GM21825 (cell line): ENCODE results near the gene PNRC2.

ENCODE experiments used
- ATAC-seq: cut with Tn5 transposase; IDR thresholded peaks from one replicate; pipeline ENCODE4 v1.9.1; 2021; ENCODE audit warnings: mild to moderate bottlenecking, moderate library complexity; ENCODE audit not compliant: unreplicated experiment

The PNRC2 gene, protein sequence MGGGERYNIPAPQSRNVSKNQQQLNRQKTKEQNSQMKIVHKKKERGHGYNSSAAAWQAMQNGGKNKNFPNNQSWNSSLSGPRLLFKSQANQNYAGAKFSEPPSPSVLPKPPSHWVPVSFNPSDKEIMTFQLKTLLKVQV

DNA sequence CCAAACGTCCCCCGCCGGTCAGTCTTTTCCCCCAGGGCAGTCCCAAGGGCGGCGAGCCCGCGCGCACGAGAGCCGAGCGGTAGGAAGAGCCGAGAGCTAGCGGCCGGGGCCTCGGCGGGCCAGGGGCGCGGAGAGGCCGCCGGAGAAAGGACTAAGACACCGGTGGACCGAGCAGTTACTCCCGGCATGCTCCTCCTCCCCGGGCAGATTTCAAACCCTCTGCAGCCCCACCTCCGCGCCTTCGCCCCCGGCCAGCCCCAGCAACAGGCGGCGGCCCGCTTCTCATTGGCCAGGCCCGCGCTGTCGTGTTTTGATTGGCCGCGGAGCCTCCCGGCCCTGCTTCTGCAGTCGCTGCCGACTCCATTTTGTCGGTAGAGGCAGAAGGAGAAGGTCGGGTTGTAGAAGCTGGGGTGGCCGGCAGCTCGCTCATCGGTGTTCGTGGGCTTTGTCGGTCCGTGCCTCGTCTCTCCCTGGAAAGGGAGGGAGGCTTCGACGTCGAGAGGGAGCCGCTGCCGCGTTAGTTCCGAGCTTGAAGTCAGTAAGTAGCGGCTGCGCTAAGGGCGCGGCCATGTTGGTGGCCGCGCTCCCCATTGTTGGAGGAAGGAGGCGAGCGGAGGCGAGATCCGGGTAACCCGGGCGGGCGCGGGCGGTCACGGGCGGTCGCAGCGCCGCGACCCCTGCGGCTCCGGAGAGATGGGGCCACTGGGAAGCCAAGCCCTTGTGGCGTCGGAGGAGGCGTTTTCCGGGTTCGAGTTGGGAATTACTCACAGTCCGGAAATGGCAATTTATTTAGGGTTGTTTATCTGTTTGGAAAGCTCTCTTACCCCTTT lies at the start of gene PNRC2:
Gene PNRC2, plus strand, starts transcription at position 368 of the 830 bp plus-strand sequence. CDS start 1,630 bp downstream, outside the sequence.
- peak; percentile 77 for ATAC-seq

DNA sequence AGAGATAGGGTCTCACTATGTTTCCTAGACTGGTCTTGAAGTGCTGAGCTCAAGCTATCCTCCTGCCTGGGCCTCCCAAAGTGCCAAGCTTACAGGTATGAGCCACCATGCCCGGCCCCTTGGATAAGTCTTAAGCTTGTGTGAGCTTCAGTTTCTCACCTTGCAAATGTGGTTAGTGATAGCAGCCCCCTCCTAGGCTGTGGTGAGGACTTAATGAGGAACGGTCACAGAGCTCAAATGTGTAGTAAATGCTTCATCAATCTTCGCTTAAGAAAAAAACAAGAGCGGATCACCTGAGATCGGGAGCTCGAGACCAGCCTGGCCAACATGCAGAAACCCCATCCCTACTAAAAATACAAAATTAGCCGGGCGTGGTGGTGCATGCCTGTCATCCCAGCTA lies 49.5 kb upstream of the PNRC2 start:
- no peak for ATAC-seq

DNA sequence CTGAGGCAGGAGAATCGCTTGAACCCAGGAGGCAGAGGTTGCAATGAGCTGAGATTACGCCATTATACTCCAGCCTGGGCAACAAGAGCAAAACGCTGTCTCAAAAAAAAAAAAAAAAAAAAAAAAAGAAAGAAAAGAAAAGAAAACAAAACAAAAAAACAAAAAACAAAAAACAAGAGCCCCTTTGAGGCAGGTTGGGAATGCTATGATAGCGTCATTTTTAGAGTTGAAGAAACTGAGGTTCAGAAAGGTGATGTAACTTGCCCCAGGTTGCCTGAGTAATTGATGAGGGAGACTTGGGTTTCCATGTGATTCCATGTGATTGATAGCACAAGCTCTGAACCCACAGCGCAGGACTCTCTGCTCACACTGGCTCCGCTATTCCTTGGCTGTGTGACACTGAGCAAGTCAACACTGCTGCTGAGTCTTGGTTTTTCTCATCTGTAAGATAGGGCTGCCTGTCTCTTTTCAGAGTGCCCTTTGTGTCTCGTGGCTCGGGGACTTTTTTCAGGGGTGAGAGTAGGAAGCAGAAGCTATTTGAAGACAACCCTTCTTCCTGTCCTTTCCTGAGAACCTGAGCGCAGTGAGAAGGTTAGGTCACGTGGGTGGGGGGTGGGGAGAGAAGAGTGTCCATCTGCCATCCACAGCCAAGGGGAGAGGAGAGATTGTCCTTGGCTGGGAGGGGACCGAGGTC lies 48.9 kb upstream of the PNRC2 start:
- no peak for ATAC-seq

DNA sequence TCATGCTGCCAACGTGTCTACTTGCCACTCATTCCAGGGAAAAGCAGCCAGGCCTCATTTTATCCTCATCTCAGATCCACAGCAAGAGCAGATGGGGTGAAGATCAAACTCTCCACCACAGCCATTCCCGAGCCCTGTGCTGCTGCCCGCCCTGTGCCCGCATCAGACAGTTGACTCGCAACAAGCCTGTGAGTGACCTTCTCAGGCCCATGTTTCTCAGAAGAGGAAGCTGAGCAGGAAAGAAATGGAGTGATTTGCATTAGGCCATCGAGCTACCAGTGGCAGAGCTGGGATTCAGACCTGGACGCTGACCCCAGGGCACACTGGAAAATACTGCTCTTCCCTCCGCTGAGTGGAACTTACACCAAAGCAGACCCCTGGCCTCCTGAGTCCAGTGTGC lies 47.7 kb upstream of the PNRC2 start:
- ATAC-seq, result no peak

DNA sequence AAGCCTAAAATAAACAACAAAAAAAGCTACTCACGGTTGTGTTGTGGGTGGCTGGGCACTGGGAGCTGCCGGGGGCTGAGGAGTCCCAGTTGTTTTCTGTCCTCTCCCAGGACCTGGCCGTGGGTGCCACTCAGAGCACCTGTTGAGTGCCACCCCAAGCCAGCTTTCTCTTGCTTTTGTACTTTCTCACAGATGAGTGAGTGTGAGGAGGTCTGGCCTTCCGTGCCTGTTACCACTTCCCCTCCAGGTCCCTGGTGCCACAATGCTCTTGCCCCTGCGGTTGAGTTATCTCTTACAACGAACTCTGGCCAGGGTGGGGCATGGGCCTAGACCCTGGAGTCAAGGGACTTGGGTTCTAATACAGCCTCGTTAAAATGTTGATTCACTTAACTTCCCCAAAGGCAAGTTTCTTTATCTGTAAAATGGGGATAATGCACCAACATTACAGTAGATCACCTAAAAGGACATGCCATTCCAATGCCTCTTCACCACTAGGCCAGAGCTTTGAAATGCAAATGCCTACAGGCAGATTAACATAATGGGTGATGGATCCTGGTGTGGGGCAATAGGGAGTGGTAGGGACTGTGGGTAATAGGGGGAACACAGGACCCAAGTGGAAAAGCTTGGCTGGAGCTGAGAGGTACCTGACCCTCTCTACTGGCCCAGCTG lies 46.3 kb upstream of the PNRC2 start, which contains the start of gene CNR2:
Gene CNR2, minus strand, starts transcription at position 151 of the 669 bp plus-strand sequence. CDS start 37,745 bp downstream, outside the sequence.
- no peak for ATAC-seq

DNA sequence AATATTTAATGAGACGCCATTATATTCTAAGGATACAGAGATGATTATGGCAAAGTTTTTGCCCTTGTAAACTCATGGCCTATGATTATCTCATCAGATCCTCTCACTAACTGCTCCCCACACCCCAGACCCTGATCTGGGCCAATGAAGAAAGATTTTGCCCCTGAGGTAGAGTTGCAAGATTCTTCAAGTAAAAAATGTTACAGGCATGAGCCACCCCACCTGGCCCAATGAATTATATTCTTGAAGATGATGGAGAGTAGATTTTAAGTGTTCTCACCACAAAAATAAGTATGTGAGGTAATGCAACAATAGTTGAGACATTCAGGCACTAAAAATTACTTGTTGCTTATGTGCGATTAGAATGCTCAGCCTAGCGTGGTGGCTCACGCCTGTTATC lies 44.7 kb upstream of the PNRC2 start:
- no peak for ATAC-seq

DNA sequence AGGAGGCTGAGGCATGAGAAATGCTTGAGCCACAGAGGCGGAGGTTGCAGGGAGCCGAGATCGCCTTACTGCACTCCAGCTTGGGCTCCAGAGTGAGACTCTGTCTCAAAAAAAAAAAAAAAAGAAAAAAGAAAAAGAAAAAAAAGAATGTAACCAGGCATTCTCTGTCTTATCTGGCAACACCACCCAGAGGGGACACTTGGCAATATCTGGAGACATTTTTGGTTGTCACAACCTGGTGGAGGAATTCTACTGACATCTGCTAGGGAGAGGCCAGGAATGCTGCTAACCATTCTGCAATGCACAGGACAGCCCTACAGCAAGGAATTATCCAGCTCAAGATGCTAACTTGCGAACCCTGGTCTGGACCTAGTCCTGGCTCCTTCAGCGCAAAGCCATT lies 44.2 kb upstream of the PNRC2 start:
- ATAC-seq, result no peak

DNA sequence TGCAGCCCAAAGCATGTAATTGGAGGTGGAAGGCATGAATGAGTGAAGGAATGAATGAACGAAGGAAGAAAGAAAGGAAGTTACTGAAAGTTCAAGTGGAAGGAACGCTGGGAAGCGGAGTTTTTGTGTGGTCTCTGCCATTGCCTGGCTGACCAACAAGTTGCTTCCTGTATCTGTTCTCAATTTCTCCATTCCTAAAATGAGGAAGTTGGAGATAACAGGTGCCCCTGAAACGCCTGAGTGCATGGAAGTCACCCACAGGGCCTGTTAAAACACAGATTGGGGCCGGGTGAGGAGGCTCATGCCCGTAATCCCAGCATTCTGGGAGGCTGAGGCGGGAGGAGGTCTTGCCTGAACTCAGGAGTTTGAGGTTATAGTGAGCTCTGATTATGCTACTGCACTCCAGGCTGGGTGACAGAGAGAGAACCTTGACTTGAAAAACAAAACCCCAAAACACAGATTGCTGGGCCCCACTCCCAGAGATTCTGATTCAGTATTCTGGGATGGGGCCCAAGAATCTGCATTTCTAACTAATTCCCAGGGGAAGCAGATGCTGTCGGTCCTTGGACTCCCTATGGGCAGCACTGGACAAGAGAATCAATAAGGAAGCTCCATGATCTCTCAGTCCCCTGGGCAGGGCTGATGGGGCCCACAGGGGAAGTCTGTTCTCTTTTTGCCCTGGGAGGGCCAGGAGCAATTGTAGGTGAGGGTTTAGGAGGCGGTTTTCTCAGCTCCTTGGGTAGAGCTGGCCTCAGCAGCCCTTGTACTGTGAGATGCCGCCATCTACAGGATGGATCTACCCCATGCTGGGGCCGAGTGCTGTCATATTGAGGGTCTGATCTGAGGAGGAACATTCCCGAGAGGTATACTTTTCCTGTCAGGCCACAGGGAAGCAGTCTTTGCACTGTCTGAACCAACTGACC lies 43.2 kb upstream of the PNRC2 start:
- ATAC-seq, result peak; percentile 53

DNA sequence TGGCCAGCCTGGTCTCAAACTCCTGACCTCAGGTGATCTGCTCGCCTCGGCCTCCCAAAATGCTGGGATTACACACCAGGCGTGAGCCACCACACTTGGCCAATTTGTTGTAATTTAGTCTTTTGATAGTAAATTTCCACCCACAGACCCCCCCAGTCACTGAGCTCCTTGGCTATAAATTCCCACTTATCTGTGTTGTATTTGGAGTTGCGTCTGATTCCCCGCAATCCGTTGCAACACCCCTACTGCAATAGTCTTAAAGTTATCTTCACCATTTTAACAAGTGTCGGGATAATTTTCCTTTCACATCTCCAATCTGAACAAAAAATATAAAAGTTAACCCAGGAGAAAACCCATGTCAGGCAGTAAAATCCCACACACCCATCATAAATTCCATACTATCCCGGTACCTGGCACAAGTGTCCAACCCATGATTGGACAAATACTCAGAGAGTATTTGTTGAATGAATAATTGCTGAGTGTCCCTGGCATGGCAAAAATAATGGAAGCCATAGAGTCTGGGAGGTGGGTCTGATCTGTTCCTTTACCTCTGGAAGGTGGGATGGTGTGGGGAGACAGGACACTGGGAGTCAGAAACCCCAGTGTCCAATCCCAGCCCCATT lies 37.2 kb upstream of the PNRC2 start:
- ATAC-seq, result no peak

DNA sequence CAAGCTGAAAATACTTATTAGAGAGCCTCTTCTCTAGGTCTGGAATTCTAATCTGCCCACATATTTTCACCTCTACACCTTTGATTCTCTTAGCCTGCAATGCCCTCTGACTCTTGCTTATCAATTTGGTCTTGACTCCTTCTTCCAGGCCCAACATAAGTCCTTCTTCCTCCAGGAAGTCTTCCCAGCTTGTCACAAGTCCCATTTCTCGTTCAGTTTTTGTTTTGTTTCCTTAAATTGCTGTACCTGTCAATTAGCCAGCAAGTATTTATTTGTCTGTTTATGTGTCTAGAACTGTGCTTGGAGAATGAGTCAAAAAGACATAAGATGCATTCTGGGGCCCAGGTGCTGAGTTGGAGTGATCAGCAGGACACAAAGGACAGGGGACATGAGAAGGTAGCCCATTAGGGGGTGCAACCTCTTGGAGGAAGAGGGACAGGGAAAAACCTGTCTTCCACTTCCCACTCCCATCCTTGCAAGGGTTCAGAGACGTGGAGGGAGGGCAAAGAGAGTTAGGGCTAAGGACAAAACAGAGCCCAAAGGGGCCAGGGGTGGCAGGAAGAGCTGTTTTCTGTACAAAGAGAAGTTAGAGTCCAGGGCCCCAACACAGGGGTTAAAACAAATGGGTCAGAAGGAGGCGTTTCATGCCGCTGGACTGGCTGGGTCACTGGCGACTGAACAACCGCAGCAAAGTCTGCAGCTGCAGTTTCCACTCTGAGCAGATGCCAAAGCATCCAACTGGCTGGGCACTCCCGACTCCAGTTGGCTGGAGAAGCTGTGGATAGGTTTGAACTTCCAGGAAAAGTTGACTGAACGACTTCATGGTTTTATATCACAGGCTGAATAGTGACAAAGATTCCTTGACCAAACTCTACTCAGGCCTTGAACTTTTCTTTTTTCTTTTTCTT lies 35.8 kb upstream of the PNRC2 start:
- ATAC-seq, result no peak

DNA sequence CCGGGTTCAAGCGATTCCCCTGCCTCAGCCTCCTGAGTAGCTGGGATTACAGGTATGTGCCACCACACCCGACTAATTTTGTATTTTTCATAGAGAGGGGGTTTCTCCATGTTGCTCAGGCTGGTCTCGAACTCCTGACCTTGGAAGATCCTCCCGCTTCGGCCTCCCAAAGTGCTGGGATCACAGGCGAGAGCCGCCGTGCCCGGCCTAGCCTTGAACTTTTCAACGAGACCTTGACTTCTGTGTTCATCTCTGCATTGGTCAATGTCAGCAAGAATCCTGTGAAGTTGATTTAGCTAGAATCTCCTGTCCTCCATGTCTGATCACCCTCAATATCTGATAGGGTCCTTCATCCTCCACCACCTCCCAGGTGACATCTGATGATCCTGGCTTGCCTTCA lies 35.0 kb upstream of the PNRC2 start:
- no peak for ATAC-seq

DNA sequence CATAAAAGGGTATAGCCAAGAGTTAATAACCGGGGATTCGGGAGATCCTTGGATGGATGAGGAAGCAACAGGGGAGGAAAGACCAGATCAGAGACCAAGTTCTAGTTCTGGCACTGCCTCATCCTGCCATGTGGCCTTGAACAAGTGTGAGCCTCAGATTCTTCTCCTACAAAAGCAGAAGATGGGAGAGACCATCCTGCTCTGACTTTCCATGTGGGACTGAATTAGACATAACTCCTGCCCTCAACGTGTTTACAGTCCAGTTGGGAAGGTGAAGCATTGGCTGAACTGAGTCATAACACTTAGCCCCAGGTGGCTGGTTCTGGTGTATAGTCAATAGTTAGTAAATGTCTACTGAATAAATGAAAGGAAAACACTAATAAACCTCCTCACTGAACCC lies 34.3 kb upstream of the PNRC2 start:
- ATAC-seq, result no peak

DNA sequence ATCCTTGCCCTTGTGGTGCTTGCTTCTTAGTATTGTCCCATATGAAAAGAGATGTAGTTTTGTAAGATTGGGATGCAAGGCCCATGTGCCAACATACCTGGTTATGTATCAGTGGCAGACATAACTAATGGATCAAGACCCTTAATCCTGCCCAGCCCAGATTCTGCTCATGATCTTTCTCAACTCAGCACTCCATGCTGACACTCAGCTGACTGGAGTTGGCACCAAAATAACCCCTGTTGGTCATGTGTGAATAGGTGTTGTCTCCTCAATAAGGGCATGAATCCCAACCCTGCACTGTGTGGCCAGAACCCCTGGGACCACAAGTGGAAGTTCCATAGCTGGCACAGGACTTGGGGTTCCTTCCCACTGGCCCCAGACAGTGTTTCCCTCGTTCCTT lies 32.5 kb upstream of the PNRC2 start:
- no peak for ATAC-seq

DNA sequence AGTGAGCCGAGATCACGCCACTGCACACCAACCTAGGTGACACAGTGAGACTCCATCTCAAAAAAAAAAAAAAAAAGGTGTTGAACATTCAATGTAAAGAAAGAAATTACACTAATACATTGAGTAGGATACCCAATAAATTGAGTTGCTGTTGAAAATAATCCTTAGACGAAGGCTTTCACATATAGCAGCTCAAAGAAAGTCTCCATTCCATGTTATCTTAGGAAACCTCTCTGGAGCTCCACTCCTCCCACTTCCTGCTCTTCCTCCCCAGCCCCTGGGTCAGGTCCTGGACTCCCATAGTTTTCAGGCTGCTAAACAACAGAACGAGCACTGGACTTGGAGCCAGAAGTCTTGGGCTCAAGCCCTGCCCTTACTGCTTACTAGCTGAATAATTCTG lies 30.8 kb upstream of the PNRC2 start:
- no peak for ATAC-seq

DNA sequence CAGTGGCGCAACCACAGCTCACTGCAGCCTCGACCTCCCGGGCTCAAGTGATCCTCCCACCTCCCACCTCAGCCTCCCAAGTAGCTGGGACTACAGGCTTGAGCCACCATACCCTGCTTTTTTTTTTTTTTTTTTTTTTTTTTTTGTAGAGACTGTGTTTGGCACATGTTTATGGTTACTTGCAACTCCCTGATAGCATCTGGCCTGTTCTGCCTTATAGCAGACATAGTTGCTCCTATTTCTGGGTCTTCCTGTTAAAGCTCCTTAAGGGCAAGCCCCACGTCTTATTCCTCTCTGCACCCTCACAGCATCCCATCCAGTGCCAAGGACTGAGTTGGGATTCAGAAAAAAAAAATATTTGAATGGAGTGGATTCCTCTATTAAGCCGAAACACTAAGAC lies 29.4 kb upstream of the PNRC2 start:
- no peak for ATAC-seq

DNA sequence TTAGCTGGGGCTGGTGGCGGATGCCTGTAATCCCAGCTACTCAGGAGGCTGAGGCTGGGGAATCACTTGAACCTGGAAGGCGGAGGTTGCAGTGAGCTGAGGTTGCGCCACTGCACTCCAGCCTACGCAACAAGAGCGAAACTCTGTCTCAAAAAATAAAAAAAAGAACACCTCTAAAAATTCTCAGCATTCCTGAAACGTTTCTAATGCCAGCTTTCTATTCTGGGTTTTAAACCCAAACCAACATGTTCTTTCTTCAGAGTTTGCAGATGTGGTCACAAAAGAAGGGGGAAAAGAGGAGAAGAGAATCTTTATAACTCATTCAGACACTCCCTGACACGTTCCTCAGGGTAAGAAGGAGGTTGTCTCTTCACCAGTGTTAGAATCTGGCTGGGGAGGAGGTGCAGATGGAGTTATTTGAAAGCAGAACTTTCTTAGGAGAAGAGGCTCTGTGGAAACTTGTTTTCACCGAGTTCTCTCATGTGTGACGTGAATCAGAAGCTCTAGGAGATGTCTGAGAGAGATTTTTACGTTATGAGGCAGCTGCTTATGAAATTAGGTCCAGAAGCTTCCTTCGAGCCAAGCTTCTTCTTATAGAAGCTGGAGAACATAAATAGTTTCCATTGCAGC lies 28.7 kb upstream of the PNRC2 start:
- ATAC-seq, result no peak

DNA sequence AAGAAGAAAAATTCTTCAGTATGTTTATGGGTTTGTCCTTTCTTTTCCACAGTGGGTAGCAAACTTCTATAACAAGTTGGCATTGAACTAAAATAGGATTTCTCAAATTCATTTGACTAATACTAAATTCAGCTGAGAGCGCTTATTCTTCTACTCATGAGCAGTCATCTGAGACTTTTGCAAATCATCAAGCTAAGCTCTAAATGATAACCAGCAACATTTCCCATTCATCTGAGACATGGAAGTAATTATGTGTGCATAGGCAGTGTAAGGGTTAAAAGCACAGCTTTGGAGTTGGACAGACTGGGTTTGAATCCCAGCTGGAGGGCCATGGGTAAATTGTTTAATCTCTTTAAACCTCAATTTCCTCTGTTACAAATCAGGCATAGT lies 28.1 kb upstream of the PNRC2 start:
- ATAC-seq, result no peak

DNA sequence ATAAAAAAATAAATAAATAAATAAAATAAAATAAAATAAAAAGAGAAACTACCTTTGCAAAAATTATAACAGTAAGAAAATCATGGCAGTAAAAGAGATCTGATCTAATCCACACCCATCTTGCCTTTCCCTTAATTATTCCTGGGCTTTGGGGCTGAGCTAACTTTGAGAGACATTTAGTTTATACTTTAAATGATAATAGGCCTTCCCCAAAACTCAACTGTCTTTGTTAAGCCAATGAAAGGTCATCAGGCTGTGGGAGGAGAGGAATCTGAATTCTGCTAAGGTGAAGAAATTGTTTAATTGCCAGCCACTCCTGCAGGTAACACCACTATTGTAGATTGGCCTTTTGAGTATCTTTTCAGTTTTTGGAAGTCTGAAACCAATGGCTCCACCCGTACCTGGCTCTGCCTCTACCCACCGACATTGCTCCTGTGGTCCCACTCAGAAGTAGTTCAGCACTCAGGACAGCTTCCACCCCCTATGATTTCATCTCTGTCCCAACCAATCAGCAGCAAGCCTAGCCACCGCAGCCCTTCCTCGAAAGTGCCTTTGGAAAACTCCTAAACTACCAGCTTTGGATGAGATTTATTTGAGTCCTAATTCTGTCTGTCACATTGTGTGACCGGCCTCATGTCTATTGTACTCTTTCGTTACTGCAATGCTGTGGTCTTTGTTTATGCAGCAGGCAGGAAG lies 23.0 kb upstream of the PNRC2 start:
- ATAC-seq, result no peak
